Measurements from ENCODE around the gene KIR3DL1.
"Not testable (repeated sequence)": the region's sequence is repeated elsewhere in the genome, so short reads cannot be mapped to it uniquely, and the experiment has no call there.

Gene KIR3DL1

GRCh38 chr19:54816251-54816650 lies at the start of gene KIR3DL1:
Gene KIR3DL1, plus strand, starts transcription at chr19:54816468.
- DNase-seq (ENCODE audit: low spot score) = not testable (repeated sequence)

DNA sequence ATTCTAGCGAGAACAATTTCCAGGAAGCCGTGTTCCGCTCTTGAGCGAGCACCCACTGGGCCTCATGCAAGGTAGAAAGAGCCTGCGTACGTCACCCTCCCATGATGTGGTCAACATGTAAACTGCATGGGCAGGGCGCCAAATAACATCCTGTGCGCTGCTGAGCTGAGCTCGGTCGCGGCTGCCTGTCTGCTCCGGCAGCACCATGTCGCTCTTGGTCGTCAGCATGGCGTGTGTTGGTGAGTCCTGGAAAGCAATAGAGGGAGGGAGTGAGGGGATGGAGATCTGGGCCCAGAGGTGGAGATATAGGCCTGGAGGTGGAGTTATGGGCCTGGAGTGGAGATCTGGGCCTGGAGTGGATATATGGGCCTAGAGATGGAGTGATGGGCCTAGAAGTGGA lies 46.6 kb upstream of the KIR3DL1 start, which contains the start of gene KIR2DL1:
Gene KIR2DL1 (plus strand): TSS at position 148 of the 400 bp plus-strand sequence. CDS start 58 bp downstream, at position 206.
- not testable (repeated sequence) for DNase-seq (ENCODE audit: low spot score)

GRCh38 chr19:54770511-54770910 lies 45.8 kb upstream of the KIR3DL1 start:
- not testable (repeated sequence) for DNase-seq (ENCODE audit: low spot score)

GRCh38 chr19:54771018-54771960 lies 45.0 kb upstream of the KIR3DL1 start:
- DNase-seq (ENCODE audit: low spot score) = not testable (repeated sequence)

DNA sequence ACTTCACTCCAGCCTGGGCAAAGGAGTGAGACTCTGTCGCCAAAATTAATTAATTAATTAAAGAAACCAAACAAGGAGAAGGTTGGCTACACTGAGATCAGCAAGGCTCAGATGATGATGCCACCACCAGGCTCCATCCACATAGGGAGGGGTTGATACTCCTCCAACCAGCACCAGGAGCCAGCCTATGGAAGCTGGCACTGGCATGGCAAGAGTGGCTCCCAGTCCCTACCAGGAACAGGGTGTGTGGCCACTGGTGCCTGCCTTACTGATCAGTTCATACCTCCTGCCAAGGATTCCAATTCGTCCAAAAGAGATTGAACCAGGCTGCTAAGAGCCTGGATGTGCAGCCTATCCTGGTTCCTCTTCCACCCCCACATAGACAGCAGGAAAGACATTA lies 43.6 kb upstream of the KIR3DL1 start:
- not testable (repeated sequence) for DNase-seq (ENCODE audit: low spot score)

GRCh38 chr19:54775095-54775815 lies 41.0 kb upstream of the KIR3DL1 start:
- not testable (repeated sequence) for DNase-seq (ENCODE audit: low spot score)

GRCh38 chr19:54775830-54776229 lies 40.4 kb upstream of the KIR3DL1 start:
- DNase-seq (ENCODE audit: low spot score) = not testable (repeated sequence)

- not testable (repeated sequence) for DNase-seq (ENCODE audit: low spot score)
These were observed 38.4 kb upstream of the KIR3DL1 start for GRCh38 chr19:54777851-54778250.

- not testable (repeated sequence) for DNase-seq (ENCODE audit: low spot score)
These were observed 37.4 kb upstream of the KIR3DL1 start for GRCh38 chr19:54778896-54779295.

DNA sequence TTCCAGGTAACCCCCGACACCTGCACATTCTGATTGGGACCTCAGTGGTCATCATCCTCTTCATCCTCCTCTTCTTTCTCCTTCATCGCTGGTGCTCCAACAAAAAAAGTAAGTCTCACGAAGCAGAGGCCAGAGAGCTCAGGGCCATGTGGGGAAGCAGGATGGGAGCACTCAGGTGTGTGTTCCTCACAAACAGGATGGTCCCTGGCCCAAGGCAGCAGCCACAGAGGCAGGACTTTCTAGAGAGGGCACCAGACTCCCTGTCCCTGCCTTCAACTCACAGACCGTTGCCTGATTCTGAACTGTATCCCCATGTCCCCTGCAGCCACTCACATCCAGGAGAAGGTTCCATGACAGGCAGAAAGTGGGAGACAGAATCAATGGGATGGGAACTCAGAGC lies 33.4 kb upstream of the KIR3DL1 start:
- DNase-seq (ENCODE audit: low spot score) = not testable (repeated sequence)

DNA sequence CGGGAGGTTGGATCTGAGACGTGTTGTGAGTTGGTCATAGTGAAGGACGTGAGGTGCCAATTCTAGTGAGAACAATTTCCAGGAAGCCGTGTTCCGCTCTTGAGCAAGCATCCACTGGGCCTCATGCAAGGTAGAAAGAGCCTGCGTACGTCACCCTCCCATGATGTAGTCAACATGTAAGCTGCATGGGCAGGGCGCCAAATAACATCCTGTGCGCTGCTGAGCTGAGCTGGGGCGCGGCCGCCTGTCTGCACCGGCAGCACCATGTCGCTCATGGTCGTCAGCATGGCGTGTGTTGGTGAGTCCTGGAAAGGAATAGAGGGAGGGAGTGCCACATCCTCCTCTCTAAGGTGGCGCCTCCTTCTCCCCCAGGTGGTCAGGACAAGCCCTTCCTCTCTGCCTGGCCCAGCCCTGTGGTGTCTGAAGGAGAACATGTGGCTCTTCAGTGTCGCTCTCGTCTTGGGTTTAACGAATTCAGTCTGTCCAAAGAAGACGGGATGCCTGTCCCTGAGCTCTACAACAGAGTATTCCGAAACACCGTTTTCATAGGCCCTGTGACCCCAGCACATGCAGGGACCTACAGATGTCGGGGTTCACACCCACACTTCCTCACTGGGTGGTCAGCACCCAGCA lies 30.1 kb upstream of the KIR3DL1 start:
- not testable (repeated sequence) for DNase-seq (ENCODE audit: low spot score)

- not testable (repeated sequence) for DNase-seq (ENCODE audit: low spot score)
These were observed 28.1 kb upstream of the KIR3DL1 start for GRCh38 chr19:54788154-54788553.

- DNase-seq (ENCODE audit: low spot score) = no peak
These were observed 25.6 kb upstream of the KIR3DL1 start for GRCh38 chr19:54790711-54791110.

DNA sequence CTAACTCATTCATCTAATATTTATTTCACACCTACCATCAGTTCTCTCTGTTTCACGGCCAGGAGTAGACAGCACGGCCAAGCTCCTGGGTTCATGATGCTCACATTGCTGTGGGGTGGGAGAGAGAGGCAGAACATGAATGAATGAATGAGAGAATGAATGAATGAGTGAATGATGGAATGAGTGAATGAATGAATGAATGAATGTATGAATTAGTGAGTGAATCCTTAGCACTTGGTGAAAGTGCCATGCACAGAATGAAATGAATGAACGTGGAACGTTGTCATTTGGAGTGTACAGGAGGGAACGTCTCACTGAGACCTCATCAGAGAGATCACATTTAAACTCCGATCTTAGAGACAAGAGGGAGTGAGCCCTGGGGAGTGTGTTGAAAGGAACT lies 24.8 kb upstream of the KIR3DL1 start:
- no peak for DNase-seq (ENCODE audit: low spot score)

GRCh38 chr19:54792814-54793213 lies 23.5 kb upstream of the KIR3DL1 start:
- no peak for DNase-seq (ENCODE audit: low spot score)

GRCh38 chr19:54795758-54796157 lies 20.5 kb upstream of the KIR3DL1 start:
- DNase-seq (ENCODE audit: low spot score) = no peak

- DNase-seq (ENCODE audit: low spot score) = no peak
These were observed 12.9 kb upstream of the KIR3DL1 start, which contains the start of gene KIR2DL4 for GRCh38 chr19:54803410-54803809. Gene KIR2DL4, plus strand, starts transcription at chr19:54803610. Its CDS starts 42 bp downstream, at chr19:54803652.

GRCh38 chr19:54804101-54804500 lies 12.2 kb upstream of the KIR3DL1 start:
- DNase-seq (ENCODE audit: low spot score) = no peak

DNA sequence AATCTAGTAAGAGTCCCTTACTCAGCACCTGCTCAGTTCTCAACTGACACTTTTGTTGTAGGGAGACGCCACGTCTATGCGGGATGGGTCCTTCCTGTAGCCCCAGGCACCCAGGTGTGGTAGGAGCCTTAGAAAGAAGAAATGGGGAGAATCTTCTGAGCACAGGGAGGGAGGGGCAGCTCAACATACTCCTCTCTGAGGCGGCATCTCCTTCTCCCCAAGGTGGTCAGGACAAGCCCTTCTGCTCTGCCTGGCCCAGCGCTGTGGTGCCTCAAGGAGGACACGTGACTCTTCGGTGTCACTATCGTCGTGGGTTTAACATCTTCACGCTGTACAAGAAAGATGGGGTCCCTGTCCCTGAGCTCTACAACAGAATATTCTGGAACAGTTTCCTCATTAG lies 11.7 kb upstream of the KIR3DL1 start:
- no peak for DNase-seq (ENCODE audit: low spot score)

GRCh38 chr19:54805665-54806515 lies 10.4 kb upstream of the KIR3DL1 start:
- DNase-seq (ENCODE audit: low spot score) = no peak

- DNase-seq (ENCODE audit: low spot score) = no peak
These were observed 9.8 kb upstream of the KIR3DL1 start for GRCh38 chr19:54806516-54806838.

All from COLO829 (cell line).